GM13976 (cell line): ENCODE results near the gene BORCS5.

Experiments used
- DNase-seq: peaks from one replicate; pipeline ENCODE4 v3.0.0; 2012; ENCODE audit warnings: low spot score
- in situ Hi-C: fragments of 300-500 bp; cut with MboI; formaldehyde crosslinking; loops from one replicate; pipeline ENCODE4 v1.12.0; 2022; ENCODE audit warnings: low sequenced_read_pairs, mixed read lengths, inconsistent platforms; ENCODE audit not compliant: unreplicated experiment
- TF ChIP-seq, protein P1 (sequence below): IDR thresholded peaks from 2 replicates; pipeline ENCODE4 v1.5.1; 2012; ENCODE audit warnings: borderline replicate concordance, mild to moderate bottlenecking; ENCODE audit not compliant: insufficient read depth; ENCODE audit errors: extremely low read depth, missing control alignments, control extremely low read depth

Gene BORCS5

GRCh38 chr12:12461923-12462315 is 105.0 kb downstream of the BORCS5 start:
- TF ChIP-seq, protein P1, sequence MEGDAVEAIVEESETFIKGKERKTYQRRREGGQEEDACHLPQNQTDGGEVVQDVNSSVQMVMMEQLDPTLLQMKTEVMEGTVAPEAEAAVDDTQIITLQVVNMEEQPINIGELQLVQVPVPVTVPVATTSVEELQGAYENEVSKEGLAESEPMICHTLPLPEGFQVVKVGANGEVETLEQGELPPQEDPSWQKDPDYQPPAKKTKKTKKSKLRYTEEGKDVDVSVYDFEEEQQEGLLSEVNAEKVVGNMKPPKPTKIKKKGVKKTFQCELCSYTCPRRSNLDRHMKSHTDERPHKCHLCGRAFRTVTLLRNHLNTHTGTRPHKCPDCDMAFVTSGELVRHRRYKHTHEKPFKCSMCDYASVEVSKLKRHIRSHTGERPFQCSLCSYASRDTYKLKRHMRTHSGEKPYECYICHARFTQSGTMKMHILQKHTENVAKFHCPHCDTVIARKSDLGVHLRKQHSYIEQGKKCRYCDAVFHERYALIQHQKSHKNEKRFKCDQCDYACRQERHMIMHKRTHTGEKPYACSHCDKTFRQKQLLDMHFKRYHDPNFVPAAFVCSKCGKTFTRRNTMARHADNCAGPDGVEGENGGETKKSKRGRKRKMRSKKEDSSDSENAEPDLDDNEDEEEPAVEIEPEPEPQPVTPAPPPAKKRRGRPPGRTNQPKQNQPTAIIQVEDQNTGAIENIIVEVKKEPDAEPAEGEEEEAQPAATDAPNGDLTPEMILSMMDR, result no peak
- no peak for DNase-seq
- in situ Hi-C loops, result no loop called here

- in situ Hi-C loops, result no loop called here
- TF ChIP-seq, protein P1, result no peak
- no peak for DNase-seq
These were observed 108.6 kb downstream of the BORCS5 start for GRCh38 chr12:12465522-12465921.

DNA sequence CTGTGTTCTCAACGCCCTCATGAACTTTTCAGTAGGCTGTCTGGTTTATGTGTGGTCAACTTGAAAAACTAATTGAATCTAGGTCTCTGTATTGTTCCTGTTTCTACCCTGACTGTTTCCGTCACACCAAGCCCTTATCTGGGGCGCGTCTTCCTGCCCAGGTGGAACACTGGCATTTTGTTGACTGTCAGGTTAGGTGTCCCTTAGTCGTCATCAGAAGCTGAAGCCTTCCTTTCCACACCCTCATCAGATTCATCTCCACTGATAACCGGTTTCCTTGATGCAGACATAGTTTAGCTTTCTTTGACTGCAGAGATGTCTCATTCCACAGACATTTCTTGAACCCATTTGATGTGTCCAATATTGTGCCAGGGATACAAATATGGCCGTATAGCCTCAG is 109.3 kb downstream of the BORCS5 start:
- in situ Hi-C loops, result no loop called here
- TF ChIP-seq, protein P1, result no peak
- DNase-seq, result no peak

GRCh38 chr12:12467264-12467663 is 110.4 kb downstream of the BORCS5 start:
- in situ Hi-C loops, result no loop called here
- TF ChIP-seq, protein P1, result no peak
- DNase-seq, result no peak

DNA sequence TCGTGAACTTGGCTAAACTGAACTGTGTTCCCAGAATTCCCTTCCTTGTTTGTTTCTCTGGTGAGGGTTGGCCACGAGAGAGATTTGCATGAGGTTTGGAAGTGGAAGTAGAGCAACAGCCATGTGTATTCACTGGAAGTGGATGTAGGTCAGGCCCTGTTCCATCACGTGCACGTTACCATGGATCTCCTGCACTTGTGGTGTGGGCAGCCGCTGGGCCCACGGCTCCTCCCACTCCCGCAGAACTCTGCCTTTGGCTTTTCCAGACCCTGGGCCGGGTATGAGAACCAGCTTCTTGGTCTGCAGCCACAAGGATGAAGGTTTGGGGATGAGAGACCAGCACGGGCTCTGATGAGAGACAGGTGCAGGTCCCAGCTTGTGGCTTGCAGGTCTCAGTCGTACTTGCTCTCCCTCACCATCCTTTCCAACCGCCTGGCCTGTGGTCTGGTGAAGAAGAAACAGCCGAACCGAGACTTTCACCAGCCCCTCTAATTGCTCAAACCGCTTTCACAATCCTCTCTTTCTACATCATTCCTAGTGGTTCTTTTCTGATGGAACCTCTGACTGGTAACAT is 110.9 kb downstream of the BORCS5 start:
- in situ Hi-C loops, result no loop called here
- no peak for DNase-seq
- TF ChIP-seq, protein P1, result no peak

GRCh38 chr12:12468575-12468974 is 111.7 kb downstream of the BORCS5 start:
- in situ Hi-C loops, result no loop called here
- TF ChIP-seq, protein P1, result no peak
- no peak for DNase-seq
